Stomach (tissue), 9 donors: Measurements from ENCODE around the gene NOCT. TPM values are rescaled to one million over a fixed set of nuclear protein-coding genes. Genes with fewer than 3 reads are reported as not detected.
"Not testable (repeated sequence)": the region's sequence is repeated elsewhere in the genome, so short reads cannot be mapped to it uniquely, and the experiment has no call there.

Source experiments
- DNase-seq, 2 donors: peaks; one replicate each; pipeline versions ENCODE4 v3.0.0 to v3.0.0-alpha.2; 2013 to 2019
- H3K27ac ChIP-seq, 5 donors: fragments of 200-600 bp in 4 of 5; sonication (generic) in 4 of 5; one replicate each; pipeline ENCODE4 v1.5.1; 2013 to 2019; ENCODE audit warnings: mild to moderate bottlenecking in 1 of 5, moderate library complexity in 1 of 5
- H3K27me3 ChIP-seq, 3 donors: fragments of 200-600 bp; sonication (generic); one replicate each; pipeline ENCODE4 v1.5.1; 2017 to 2019; ENCODE audit warnings: mixed run types in 1 of 3
- H3K36me3 ChIP-seq, 4 donors: fragments of 200-600 bp; sonication (generic); 1 replicate in 3 of 4; 2 replicates in 1 of 4; pipeline ENCODE4 v1.5.1; 2016 to 2019
- H3K4me1 ChIP-seq, 4 donors: fragments of 200-600 bp; sonication (generic); one replicate each; pipeline ENCODE4 v1.5.1; 2016 to 2019
- H3K4me3 ChIP-seq, 4 donors: fragments of 200-600 bp; sonication (generic) in 3 of 4; one replicate each; pipeline ENCODE4 v1.5.1; 2016 to 2019; ENCODE audit warnings: mild to moderate bottlenecking in 1 of 4
- H3K9me3 ChIP-seq, 4 donors: fragments of 200-600 bp; sonication (generic); one replicate each; pipeline ENCODE4 v1.5.1; 2016 to 2019
- EP300 ChIP-seq: sonication (generic); formaldehyde crosslinking; IDR thresholded peaks from one replicate; pipeline ENCODE4 v1.6.1; 2017; ENCODE audit warnings: antibody characterized with exemption
- POLR2A ChIP-seq, 4 donors: fragments of 450-650 bp; IDR thresholded peaks; one replicate each; pipeline ENCODE4 v1.6.1; 2016; ENCODE audit warnings: antibody characterized with exemption in 4 of 4, control low read depth in 2 of 4, mild to moderate bottlenecking in 1 of 4, moderate library complexity in 1 of 4
- POLR2AphosphoS5 ChIP-seq, 3 donors: sonication (generic); formaldehyde crosslinking; IDR thresholded peaks; one replicate each; pipeline ENCODE4 v1.6.1; 2016; ENCODE audit warnings: antibody characterized with exemption in 3 of 3
- WGBS, 5 donors: extraction: QIAGEN DNeasy Blood & Tissue Kit in 3 of 5; methylation state at CpG; one replicate each; pipeline versions ENCODE4 v1.1.5 to v1.1.7; 2013 to 2018; 5-methylcytosine and 5-hydroxymethylcytosine counted together
- intact Hi-C: fragments of 100-400 bp; cut with DNase I; formaldehyde crosslinking; loops from one replicate; pipeline ENCODE4 v1.15.1; 2023; ENCODE audit warnings: low total_unique reads
- polyA plus RNA-seq, 3 donors: library from polyadenylated mRNA; stranded (reverse); fragments of 200-250 nt; gene quantifications; one replicate each; pipeline ENCODE4 v1.2.3, GENCODE V29; 2013
- total RNA-seq, 5 donors: library from RNA; depleted of rRNA; stranded (reverse); fragments of >200 nt; gene quantifications; one replicate each; pipeline versions ENCODE4 v1.1.0 to v1.2.3, GENCODE V29; 2014 to 2016
- TF ChIP-seq, protein P1 (sequence below), 7 experiments: fragments of 450-650 bp in 4 of 7; fragments of 200-600 bp in 3 of 7; sonication (generic) in 3 of 7; IDR thresholded peaks; one replicate each; pipeline ENCODE4 v1.5.1; 2016 to 2019; ENCODE audit warnings: antibody characterized with exemption in 7 of 7, control low read depth in 2 of 7, mild to moderate bottlenecking in 1 of 7
- donor health status: healthy with polysubstance abuse.
- donor health status: Bipolar disorder and iron deficiency.
- donor health status: healthy.

The NOCT gene
- total and polyA plus RNA-seq, 8 donors = 0.38 to 4.4 (median 0.91) TPM; not detected in 2

DNA sequence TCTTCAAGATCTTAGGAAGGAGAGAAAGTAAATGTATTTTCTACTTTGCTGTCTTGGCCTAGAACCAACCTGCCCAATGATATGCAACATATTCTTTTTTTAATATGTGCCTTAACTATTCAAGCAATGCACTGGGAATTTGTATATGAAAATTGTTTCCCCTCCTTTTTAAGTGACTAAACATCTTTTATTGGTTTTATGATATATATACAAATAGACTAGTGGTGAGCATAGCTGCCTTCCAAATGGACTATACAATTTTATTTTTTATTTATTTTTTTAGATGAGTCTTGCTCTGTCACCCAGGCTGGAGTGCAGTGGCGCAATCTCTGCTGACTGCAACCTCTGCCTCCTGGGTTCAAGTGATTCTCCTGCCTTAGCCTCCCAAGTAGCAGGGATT, 10.3 kb downstream of the NOCT start:
- intact Hi-C loops = no loop called here
- no peaks in the 10 kb centered on the region for H3K27me3 ChIP-seq
- peaks cover 0 to 14% (median 5%) of the 10 kb centered on the region in 4 donors for H3K4me1 ChIP-seq
- no peaks in the 10 kb centered on the region for H3K9me3 ChIP-seq
- H3K4me3 ChIP-seq = no peak overlapping the region
- WGBS, 5 donors = 95 to 100% (median 100%) methylated on average over 1 of the region's 1 CpG
- no peak for DNase-seq
- no peak for TF ChIP-seq POLR2AphosphoS5 (IDR thresholded peaks at IDR 0.05)
- TF ChIP-seq POLR2A (IDR thresholded peaks at IDR 0.05) = no peak
- no peak for TF ChIP-seq EP300
- TF ChIP-seq, protein P1, sequence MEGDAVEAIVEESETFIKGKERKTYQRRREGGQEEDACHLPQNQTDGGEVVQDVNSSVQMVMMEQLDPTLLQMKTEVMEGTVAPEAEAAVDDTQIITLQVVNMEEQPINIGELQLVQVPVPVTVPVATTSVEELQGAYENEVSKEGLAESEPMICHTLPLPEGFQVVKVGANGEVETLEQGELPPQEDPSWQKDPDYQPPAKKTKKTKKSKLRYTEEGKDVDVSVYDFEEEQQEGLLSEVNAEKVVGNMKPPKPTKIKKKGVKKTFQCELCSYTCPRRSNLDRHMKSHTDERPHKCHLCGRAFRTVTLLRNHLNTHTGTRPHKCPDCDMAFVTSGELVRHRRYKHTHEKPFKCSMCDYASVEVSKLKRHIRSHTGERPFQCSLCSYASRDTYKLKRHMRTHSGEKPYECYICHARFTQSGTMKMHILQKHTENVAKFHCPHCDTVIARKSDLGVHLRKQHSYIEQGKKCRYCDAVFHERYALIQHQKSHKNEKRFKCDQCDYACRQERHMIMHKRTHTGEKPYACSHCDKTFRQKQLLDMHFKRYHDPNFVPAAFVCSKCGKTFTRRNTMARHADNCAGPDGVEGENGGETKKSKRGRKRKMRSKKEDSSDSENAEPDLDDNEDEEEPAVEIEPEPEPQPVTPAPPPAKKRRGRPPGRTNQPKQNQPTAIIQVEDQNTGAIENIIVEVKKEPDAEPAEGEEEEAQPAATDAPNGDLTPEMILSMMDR (IDR thresholded peaks at IDR 0.05) = no peak
- H3K27ac ChIP-seq = no peak overlapping the region
- H3K36me3 ChIP-seq = no peaks in the 10 kb centered on the region

DNA sequence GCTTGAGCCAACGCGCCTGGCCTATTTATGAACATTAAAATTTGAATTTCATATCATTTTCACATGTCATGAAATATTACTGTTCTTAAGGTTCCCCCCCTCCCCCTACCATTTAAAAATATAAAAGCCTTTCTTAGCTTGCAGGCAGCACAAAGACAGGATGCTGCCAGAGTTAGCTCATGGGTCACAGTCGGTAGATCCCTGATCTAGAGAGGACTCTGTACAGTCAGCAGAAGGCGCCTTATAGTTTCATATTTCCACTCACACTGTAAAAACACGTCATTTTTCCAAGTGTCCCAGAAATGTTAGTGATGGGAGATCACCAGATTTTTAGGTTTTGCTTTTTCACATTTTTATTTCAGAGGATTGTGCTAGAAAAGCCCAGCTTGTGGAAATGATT, 12.2 kb downstream of the NOCT start:
- peak overlapping the region in 3 of 5 donors; percentile 17 to 58 (median 56) for H3K27ac ChIP-seq

DNA sequence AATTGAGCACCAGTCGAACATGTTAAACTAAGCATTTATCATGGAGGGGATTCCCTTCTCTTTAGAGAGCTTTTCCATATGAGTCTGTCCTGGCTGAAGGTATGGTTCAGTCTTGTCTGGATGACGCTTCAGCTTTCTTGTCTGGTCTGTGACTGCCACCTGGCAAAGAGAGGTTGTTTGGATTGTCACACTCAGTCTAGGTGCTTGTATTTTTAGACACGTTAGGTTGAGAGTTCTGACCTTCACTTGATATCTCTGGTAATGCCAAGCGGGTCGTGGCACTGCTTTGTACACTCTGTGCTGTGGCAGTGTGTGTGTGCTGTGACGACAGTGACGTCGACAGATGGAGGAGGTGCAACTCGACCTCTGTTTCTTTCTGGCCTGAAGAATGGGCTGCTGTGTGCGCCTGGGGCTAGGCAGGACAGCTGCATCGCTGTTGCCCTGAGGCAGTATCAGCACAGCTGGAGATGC, 12.6 kb downstream of the NOCT start:
- DNase-seq = peak; percentile 69 to 80
- no peak overlapping the region for H3K4me3 ChIP-seq
- 34 to 68% (median 45%) methylated on average over 11 of the region's 11 CpGs for WGBS, 5 donors
- H3K27me3 ChIP-seq = no peaks in the 10 kb centered on the region
- H3K36me3 ChIP-seq = no peaks in the 10 kb centered on the region
- intact Hi-C loops = no loop called here
- no peaks in the 10 kb centered on the region for H3K9me3 ChIP-seq
- H3K4me1 ChIP-seq = peaks cover 0 to 29% (median 12%) of the 10 kb centered on the region in 4 donors
- peak overlapping the region in 4 of 5 donors; percentile 17 to 61 (median 57) for H3K27ac ChIP-seq
- no peak for TF ChIP-seq EP300
- TF ChIP-seq, protein P1 (IDR thresholded peaks at IDR 0.05) = no peak
- no peak for TF ChIP-seq POLR2A (IDR thresholded peaks at IDR 0.05)
- peak in 2 of 3 donors; percentile 27 to 47 for TF ChIP-seq POLR2AphosphoS5 (IDR thresholded peaks at IDR 0.05)

More for the DNA sequence above, 12.2 kb downstream of the NOCT start:
- no peak for DNase-seq
- Histone ChIP-seq H3K4me3 (no peak overlapping the region), H3K9me3 (no peaks in the 10 kb centered on the region), H3K27me3 (no peaks in the 10 kb centered on the region), H3K36me3 (no peaks in the 10 kb centered on the region), H3K4me1 (peaks cover 0 to 29% (median 12%) of the 10 kb centered on the region in 4 donors)
- intact Hi-C loops = no loop called here
- TF ChIP-seq, protein P1 (IDR thresholded peaks at IDR 0.05) = no peak
- no peak for TF ChIP-seq EP300
- no peak for TF ChIP-seq POLR2AphosphoS5 (IDR thresholded peaks at IDR 0.05)
- TF ChIP-seq POLR2A (IDR thresholded peaks at IDR 0.05) = no peak
- WGBS, 5 donors = 82 to 89% (median 86%) methylated on average over 5 of the region's 5 CpGs

DNA sequence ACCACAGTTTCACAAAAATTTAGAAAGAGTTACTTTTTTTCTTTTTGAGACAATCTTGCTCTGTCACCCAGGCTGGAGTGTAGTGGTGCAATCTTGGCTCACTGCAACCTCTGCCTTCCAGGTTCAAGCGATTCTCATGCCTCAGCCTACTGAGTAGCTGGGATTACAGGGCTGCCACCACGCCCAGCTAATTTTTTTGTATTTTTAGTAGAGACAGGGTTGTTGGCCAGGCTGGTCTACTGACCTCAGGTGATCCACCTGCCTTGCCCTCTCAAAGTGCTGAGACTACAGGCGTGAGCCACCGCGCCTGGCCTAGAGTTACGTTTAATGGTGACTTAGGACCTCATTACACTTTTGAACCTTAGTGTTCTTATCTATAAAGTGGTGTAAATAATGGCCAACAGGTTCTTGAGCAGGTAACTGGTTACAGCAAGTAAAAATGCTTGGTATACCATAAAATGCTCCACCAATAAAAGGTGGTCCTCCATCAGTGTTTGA, 14.3 kb downstream of the NOCT start:
- 48 to 62% (median 56%) methylated on average over 6 of the region's 6 CpGs for WGBS, 5 donors
- not testable (repeated sequence) for H3K36me3 ChIP-seq, H3K27me3 ChIP-seq, DNase-seq, H3K4me3 ChIP-seq, H3K9me3 ChIP-seq
- intact Hi-C loops = loop anchor here (10.0 kb wide), 1 partner anchor 55 kb away; no protein-coding TSS in a partner anchor
- Histone ChIP-seq H3K27ac (peak overlapping the region in 1 of 5 donors; percentile 17), H3K4me1 (peaks cover 0 to 33% (median 12%) of the 10 kb centered on the region in 4 donors)

DNA sequence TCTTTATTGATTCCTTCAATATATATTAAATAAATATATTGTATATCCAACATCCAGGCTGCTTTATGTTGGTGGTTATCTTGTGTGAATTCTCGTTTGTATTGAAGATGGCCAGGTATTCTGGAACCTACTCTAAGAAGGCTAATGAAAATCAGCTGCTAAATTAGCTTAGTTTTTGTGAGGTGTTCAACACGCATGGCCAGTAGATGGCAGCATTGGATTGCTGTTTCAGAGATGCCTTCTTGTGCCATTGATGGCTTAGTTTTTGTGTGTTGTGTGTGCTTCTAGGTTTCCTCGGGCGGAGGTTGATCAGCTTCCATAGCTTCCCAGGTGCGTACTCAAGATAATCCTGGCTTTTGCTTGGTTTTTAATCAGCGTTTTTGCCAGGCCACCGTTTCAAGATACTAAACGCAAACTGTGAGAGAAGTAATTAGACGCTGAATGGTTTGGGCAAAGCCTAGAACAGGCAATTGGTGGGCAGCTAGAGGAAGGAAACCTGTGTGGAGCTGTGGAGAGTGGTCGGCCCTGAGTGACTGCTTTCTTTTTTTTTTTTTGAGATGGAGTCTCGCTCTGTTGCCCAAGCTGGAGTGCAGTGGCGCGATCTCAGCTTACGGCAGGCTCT, 15.1 kb downstream of the NOCT start:
- 27 to 36% (median 31%) methylated on average over 14 of the region's 14 CpGs for WGBS, 5 donors
- TF ChIP-seq, protein P1 (IDR thresholded peaks at IDR 0.05) = peak in 5 of 7 experiments; percentile 49 to 88 (median 70)
- peak in 2 of 3 donors; percentile 49 to 77 for TF ChIP-seq POLR2AphosphoS5 (IDR thresholded peaks at IDR 0.05)
- no peak for TF ChIP-seq EP300
- peak; percentile 79 to 95 for DNase-seq
- intact Hi-C loops = loop anchor here (10.0 kb wide), 1 partner anchor 54 kb away; no protein-coding TSS in a partner anchor
- peak overlapping the region in 1 of 5 donors; percentile 18 for H3K27ac ChIP-seq
- no peak overlapping the region for H3K4me3 ChIP-seq
- no peaks in the 10 kb centered on the region for H3K9me3 ChIP-seq
- no peaks in the 10 kb centered on the region for H3K36me3 ChIP-seq
- H3K27me3 ChIP-seq = no peaks in the 10 kb centered on the region
- peaks cover 0 to 37% (median 12%) of the 10 kb centered on the region in 4 donors for H3K4me1 ChIP-seq
